SJCRH30 (cell line): Measurements from ENCODE around the gene NINL. TPM values are rescaled to one million over a fixed set of nuclear protein-coding genes. Genes with fewer than 3 reads are reported as not detected.

ENCODE experiments used
- DNase-seq, 2 experiments: peaks; one replicate each; pipeline ENCODE4 v3.0.0-alpha.2; 2015 to 2020
- H3K27ac ChIP-seq: fragments of 250-450 bp; sonication (Bioruptor Pico); 2 replicates; pipeline ENCODE4 v1.5.1; 2020; ENCODE audit warnings: mild to moderate bottlenecking, moderate library complexity
- H3K27me3 ChIP-seq: fragments of 250-450 bp; sonication (Bioruptor Pico); 2 replicates; pipeline ENCODE4 v1.5.1; 2020; ENCODE audit warnings: mild to moderate bottlenecking, moderate library complexity
- H3K36me3 ChIP-seq: fragments of 250-450 bp; sonication (Bioruptor Pico); 2 replicates; pipeline ENCODE4 v1.5.1; 2020; ENCODE audit warnings: mild to moderate bottlenecking, moderate library complexity
- H3K4me1 ChIP-seq: fragments of 250-450 bp; sonication (Bioruptor Pico); 2 replicates; pipeline ENCODE4 v1.5.1; 2020; ENCODE audit warnings: mild to moderate bottlenecking, moderate library complexity
- H3K4me3 ChIP-seq: fragments of 250-450 bp; sonication (Bioruptor Pico); 2 replicates; pipeline ENCODE4 v1.5.1; 2020; ENCODE audit warnings: mild to moderate bottlenecking, moderate library complexity
- H3K9me3 ChIP-seq: fragments of 250-450 bp; sonication (Bioruptor Pico); replicated peaks from 2 replicates; pipeline ENCODE4 v1.5.1; 2020; ENCODE audit warnings: mild to moderate bottlenecking, moderate library complexity
- total RNA-seq: library from RNA; depleted of rRNA; stranded (reverse); fragments of >200 nt; shearing (Covaris generic); gene quantifications from 2 replicates; pipeline ENCODE4 v1.2.3, GENCODE V29; 2014; rRNA removed

The NINL gene
- total RNA-seq, 1 experiment from 2014 or later = 18.1 TPM

DNA sequence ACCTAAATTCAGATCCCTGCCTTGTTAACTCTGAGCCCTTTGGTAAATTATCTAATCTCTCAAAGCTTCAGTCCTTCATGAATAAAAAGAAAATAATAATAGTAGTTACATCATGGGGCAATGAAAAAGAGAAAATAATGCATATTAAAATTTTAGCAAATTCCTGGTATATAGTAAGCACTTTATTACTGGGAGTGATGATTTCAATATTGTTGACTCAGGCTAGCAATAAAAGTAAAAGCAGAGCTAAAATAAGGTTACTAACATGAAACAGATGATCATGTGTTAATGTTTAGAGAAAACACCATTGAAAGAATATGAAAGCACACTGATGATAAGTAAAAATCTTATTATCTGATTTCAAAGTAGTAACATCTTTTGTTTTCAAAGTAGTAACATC lies 164.2 kb downstream of the NINL start:
- Histone ChIP-seq H3K4me1 (no peaks in the 10 kb centered on the region), H3K36me3 (peaks cover 68% of the 10 kb centered on the region), H3K27ac (no peak overlapping the region)

DNA sequence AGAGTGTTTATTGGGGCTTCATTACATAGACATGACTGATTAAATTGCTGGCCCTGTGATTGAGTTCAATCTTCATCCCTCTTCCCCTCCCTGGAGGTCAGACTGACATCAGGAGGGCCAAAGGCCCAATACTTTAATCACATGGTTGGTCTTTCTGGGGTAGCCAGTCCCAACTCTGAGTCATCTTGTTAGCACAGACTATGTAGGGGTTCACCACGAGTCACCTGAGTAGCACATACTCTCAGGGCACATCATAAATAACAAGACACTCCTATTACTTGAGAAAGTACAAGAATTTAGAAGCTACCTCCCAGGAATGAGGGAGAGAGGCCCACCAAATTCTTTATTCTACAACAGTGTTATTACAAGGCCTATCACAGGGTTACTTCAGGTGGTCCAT lies 166.6 kb downstream of the NINL start:
- no peaks in the 10 kb centered on the region for H3K9me3 ChIP-seq
- no peak overlapping the region for H3K27ac ChIP-seq
- no peaks in the 10 kb centered on the region for H3K27me3 ChIP-seq
- no peak for DNase-seq
- peaks cover 60% of the 10 kb centered on the region for H3K36me3 ChIP-seq
- H3K4me1 ChIP-seq = no peaks in the 10 kb centered on the region
- H3K4me3 ChIP-seq = no peak overlapping the region

More for the DNA sequence above, 164.2 kb downstream of the NINL start:
- no peak overlapping the region for H3K4me3 ChIP-seq
- H3K27me3 ChIP-seq = no peaks in the 10 kb centered on the region
- no peak for DNase-seq
- H3K9me3 ChIP-seq = 0 out of 2 replicates have a peak, but pooled peaks cover 2% of the 10 kb centered on the region

DNA sequence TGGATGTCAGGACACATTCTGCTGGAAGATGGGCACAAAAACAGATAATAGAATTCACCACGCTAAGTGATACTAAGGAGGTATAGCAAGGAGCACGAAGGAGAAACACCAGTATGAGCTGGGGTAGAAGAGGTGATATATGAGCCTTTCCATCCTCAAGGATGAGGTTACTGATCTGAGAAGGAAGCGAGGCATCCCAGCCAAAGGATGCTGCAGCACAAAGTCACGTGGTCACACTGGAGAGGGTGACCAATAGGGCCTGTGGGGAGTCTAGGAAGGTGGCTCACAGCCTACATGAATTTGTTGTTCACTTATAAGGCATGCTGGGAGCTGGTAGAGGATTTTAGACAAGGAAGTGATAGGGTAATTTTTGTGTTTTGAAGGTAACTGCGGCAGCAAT lies 176.4 kb downstream of the NINL start:
- Histone ChIP-seq H3K4me3 (peak overlapping the region; percentile 77), H3K4me1 (no peaks in the 10 kb centered on the region; the same call in 1 of the 2 replicates), H3K9me3 (no peaks in the 10 kb centered on the region), H3K27ac (no peak overlapping the region), H3K36me3 (peaks cover 27% of the 10 kb centered on the region), H3K27me3 (no peaks in the 10 kb centered on the region)
- DNase-seq = no peak

DNA sequence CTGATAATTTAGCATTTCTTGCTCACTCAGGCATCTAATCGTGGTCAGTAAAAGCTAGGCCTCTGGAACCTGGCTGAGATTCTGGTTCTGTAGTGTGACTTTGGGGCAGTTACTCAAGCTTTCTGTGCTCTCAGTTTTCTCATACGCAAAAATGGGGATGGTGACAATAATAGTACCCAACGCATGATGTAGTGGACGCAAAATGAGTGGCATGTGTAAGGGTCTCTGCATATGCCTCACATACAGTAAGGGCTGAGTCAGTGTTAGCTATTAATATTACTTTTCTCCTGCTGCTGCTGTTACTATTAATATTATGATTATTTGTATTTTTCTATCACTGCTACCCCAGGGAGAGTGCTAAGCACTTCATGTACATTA lies 177.2 kb downstream of the NINL start:
- H3K27ac ChIP-seq = peak overlapping the region; percentile 89

DNA sequence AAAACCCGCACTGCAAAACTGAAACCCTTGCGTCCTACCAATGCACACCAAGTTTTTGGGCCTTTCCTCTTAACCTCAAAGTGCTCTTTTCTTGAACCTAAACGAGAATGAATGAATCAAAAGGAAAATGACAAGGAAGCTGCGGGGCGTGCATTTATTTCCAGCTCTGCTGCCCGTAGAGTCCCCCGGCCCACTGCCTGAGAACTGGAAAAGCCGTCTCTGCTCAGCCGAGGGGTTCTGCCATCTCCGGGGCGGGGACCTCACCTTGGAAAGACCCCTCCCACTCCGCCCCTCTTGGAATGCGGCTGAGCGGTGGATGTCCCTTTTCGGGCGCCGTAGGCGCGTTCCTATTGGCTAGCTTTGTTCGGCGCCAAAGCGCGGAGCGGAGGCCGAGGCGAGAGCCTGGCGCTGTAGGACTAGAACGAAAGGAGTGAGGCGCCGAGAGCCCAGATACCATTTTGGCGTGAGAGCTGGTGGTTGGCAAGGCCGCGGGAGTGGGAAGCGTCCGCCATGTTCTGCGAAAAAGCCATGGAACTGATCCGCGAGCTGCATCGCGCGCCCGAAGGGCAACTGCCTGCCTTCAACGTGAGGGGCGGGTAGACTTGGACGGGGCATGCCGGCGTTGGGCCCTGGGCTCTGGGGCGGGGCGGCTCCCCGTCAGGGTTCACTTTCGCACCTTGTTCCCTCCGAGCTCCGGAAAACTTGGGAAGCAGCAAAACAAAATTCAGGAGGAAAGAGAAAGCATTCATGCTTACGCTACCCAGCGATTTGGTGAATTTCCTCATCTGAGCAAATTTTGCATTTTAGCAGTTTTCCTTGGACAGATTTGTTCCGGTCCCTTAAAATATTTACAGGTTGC lies 177.8 kb downstream of the NINL start, which contains the start of gene GINS1:
GINS1 (plus strand) TSS at position 363 of the 859 bp plus-strand sequence; CDS start at position 511, 148 bp downstream.
- Histone ChIP-seq H3K27ac (peak within 1 kb of the TSS; percentile 89), H3K27me3 (no peaks in the 10 kb centered on the region), H3K9me3 (peaks cover 2% of the 10 kb centered on the region; the same call in 1 of the 2 replicates), H3K4me3 (peak within 1 kb of the TSS; percentile 77), H3K4me1 (no peaks in the 10 kb centered on the region; the same call in 1 of the 2 replicates), H3K36me3 (peaks cover 17% of the 10 kb centered on the region)
- peak; percentile 97 for DNase-seq

More for the DNA sequence above, 177.2 kb downstream of the NINL start:
- H3K27me3 ChIP-seq = no peaks in the 10 kb centered on the region
- H3K36me3 ChIP-seq = peaks cover 21% of the 10 kb centered on the region
- H3K4me1 ChIP-seq = no peaks in the 10 kb centered on the region; the same call in 1 of the 2 replicates
- H3K9me3 ChIP-seq = no peaks in the 10 kb centered on the region; the same call in 1 of the 2 replicates
- no peak for DNase-seq
- peak overlapping the region; percentile 77 for H3K4me3 ChIP-seq

Other genes starting within 250 kb of the NINL start
- 33.2 and 33.8 TPM in 2 replicates for gene ABHD12, start 194.7 kb downstream of the NINL start, total RNA-seq
- 76.4 and 85.0 TPM in 2 replicates for gene GINS1, start 177.9 kb downstream of the NINL start, total RNA-seq
- gene NANP, start 38.5 kb upstream of the NINL start, total RNA-seq = 15.4 and 16.2 TPM in 2 replicates
- 15.0 and 16.6 TPM in 2 replicates for gene ZNF337, start 111.3 kb upstream of the NINL start, total RNA-seq